ENCODE measurements around the gene RPTOR. TPM values are rescaled to one million over a fixed set of nuclear protein-coding genes. Genes with fewer than 3 reads are reported as not detected.
"Not testable (repeated sequence)": the region's sequence is repeated elsewhere in the genome, so short reads cannot be mapped to it uniquely, and the experiment has no call there.

RPTOR gene, protein sequence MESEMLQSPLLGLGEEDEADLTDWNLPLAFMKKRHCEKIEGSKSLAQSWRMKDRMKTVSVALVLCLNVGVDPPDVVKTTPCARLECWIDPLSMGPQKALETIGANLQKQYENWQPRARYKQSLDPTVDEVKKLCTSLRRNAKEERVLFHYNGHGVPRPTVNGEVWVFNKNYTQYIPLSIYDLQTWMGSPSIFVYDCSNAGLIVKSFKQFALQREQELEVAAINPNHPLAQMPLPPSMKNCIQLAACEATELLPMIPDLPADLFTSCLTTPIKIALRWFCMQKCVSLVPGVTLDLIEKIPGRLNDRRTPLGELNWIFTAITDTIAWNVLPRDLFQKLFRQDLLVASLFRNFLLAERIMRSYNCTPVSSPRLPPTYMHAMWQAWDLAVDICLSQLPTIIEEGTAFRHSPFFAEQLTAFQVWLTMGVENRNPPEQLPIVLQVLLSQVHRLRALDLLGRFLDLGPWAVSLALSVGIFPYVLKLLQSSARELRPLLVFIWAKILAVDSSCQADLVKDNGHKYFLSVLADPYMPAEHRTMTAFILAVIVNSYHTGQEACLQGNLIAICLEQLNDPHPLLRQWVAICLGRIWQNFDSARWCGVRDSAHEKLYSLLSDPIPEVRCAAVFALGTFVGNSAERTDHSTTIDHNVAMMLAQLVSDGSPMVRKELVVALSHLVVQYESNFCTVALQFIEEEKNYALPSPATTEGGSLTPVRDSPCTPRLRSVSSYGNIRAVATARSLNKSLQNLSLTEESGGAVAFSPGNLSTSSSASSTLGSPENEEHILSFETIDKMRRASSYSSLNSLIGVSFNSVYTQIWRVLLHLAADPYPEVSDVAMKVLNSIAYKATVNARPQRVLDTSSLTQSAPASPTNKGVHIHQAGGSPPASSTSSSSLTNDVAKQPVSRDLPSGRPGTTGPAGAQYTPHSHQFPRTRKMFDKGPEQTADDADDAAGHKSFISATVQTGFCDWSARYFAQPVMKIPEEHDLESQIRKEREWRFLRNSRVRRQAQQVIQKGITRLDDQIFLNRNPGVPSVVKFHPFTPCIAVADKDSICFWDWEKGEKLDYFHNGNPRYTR (N-terminal part only)
- 100 to 1,000 TPM in 1 of 2 donors, 10 to 100 TPM in 1; 62.0 to 228 TPM for total RNA-seq

DNA sequence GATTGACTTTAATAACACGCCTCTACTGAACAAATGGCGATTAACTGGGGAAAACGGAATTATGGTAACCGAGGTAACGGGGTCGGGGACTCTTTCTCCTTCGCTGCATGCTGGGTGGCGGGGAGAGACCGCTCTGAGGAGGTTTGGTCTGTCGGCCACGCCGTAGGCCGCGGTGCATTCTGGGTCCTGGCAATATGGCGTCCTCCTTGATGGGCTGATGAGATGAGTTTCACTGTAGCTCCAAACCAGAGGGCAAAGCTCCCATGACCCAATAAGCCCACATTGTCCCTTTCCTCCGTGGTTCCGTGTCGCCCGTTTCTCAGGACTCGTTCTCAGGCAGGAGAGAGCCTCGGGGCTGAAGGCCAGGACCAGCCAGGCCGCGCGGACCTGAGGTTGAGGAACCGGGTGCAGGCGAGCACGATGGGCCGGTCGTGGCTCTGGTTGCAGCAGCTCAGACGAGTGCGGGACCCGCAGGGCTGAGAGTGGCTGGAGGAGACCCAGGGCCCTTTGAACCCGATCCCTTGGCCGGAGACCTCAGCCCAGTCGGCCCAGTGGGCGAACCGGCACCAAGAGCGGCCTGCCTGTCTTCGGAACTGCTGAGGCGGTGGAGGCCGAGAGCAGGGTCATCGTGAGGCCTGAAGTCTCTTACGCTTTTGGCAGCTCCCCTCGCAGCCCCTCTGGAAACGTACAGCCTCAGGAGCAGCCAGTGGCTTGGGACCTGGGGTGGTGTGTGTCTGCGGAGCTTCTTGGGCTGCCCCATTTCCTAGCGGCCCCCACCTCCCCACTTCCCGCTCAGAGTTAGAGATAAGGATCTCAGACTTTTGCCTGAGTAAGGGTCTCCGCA is at the start of gene RPTOR:
RPTOR (plus strand) TSS at position 184 of the 844 bp plus-strand sequence. CDS start 792 bp downstream, outside the sequence.
- peaks cover 3% of the 10 kb centered on the region for H3K27me3 Mint-ChIP-seq
- H3K4me1 Mint-ChIP-seq, result peaks cover 6% of the 10 kb centered on the region
- H3K9me3 Mint-ChIP-seq, result no peaks in the 10 kb centered on the region
- H3K36me3 Mint-ChIP-seq (ENCODE audit: low read depth), result peaks cover 4% of the 10 kb centered on the region
- ATAC-seq (replicated peaks), result peak; percentile 98
- H3K4me3 Mint-ChIP-seq, result peak within 1 kb of the TSS; percentile 90
- peak within 1 kb of the TSS; percentile 96 for H3K27ac Mint-ChIP-seq

DNA sequence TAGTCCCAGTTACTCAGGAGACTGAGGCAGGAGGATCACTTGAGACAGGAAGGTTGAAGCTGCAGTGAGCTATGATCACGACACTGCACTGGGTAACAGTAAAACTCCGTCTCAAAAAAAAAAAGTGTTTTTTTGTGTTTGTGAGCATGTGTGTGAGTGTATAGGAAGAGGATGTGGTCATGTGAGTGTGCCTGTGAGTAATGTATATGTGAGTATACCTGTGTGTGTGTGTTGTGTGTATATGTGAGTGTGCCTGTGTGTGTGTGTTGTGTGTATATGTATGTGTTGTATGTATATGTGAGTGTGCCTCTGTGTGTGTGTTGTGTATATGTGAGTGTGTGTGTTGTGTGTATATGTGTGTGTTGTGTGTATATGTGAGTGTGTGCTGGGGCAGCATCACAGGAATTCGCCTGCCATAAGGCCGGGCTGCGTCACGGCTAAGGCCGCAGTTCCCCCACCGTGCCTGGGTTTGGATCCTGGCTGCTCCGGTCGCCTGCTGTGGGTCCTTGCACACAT is 46.9 kb upstream of the RPTOR start:
- peak; percentile 47 for ATAC-seq (replicated peaks)
- H3K27ac Mint-ChIP-seq, result no peak overlapping the region
- H3K9me3 Mint-ChIP-seq, result no peaks in the 10 kb centered on the region
- H3K27me3 Mint-ChIP-seq, result peaks cover 27% of the 10 kb centered on the region
- no peaks in the 10 kb centered on the region for H3K36me3 Mint-ChIP-seq (ENCODE audit: low read depth)
- H3K4me1 Mint-ChIP-seq, result peaks cover 10% of the 10 kb centered on the region
- no peak overlapping the region for H3K4me3 Mint-ChIP-seq

DNA sequence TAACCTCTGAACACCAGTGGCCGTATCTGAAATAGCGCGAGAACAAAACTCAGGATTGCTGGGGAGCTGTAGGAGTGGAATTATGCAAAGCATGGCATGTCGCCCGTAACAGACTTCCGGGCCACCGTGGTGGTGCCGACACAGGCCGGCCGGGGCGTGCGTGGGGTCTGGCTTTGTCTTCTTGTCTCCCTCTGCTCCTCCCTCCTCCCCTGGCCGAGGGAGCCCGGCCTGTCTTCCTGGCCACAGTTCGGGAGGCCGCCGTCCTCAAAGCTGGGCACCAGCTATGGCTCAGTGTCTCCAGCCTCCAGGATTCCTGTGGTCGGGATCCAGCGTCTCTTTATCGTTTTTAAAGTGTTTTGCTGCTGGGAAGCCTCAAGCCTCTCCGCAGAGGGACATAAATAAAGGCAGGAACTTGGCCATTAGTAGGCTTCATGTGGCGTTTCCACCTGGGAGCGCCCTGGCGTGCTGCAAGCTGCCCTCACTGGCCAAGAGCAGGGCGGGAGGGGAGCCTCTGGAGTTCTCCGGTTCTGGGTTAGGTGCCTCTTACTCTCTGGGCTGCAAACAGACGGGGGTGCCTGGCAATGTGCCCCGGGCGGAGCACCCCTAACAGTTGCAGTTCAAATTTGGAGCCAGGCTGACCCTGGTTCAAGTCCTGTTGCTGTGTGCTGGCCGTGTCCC is 46.3 kb upstream of the RPTOR start:
- Mint-ChIP-seq H3K4me1 (peaks cover 10% of the 10 kb centered on the region), H3K27me3 (peaks cover 27% of the 10 kb centered on the region), H3K4me3 (no peak overlapping the region), H3K27ac (no peak overlapping the region), H3K9me3 (no peaks in the 10 kb centered on the region), H3K36me3 (ENCODE audit: low read depth) (no peaks in the 10 kb centered on the region)
- no peak for ATAC-seq (replicated peaks)

DNA sequence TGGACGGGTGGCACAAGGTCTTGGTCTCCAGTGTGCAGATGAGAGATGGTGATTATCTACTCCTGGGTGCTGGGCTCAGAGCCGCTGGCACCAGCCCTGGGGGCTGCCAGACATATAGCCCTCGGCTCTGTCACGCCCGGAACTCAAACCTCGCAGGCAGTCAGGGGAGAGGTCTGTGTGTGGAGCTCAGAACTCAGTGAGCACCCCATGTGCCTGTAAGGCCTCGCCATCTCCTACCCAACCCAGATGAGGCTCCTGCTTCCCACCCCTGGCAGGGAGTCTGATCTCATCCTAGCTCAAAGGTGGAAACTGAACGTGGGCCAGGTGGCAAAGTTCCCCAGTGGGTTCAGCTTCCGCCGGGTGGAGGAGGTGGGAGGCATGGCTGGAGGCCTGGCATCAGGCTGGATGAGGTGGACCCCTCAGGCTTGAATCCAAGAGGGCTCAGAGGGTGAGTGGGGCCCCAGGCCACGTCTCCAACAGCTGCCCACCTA is 45.7 kb upstream of the RPTOR start:
- H3K4me1 Mint-ChIP-seq, result peaks cover 10% of the 10 kb centered on the region
- H3K27me3 Mint-ChIP-seq, result peaks cover 33% of the 10 kb centered on the region
- H3K27ac Mint-ChIP-seq, result no peak overlapping the region
- no peaks in the 10 kb centered on the region for H3K9me3 Mint-ChIP-seq
- ATAC-seq (replicated peaks), result no peak
- no peak overlapping the region for H3K4me3 Mint-ChIP-seq
- no peaks in the 10 kb centered on the region for H3K36me3 Mint-ChIP-seq (ENCODE audit: low read depth)

DNA sequence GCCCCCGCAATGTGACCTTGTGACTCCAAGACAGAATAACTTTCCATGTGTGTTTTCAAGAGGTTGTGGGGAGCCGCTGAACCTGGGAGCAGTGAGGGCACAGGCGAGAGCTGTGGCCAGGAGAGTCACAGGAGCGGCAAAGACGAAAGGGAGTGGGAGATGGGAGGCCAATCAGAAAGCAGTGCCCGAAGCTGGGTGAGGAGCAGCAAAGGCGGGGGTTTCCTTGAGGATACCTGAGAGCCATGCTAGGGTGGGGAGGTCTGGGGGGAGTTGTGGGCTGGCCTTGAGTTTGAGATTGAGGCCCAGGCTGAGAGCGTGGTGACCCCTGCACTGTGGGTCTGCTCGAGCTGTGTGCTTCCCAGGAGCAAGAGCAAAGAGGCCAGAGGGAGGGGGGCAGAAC is 45.1 kb upstream of the RPTOR start:
- H3K9me3 Mint-ChIP-seq, result no peaks in the 10 kb centered on the region

DNA sequence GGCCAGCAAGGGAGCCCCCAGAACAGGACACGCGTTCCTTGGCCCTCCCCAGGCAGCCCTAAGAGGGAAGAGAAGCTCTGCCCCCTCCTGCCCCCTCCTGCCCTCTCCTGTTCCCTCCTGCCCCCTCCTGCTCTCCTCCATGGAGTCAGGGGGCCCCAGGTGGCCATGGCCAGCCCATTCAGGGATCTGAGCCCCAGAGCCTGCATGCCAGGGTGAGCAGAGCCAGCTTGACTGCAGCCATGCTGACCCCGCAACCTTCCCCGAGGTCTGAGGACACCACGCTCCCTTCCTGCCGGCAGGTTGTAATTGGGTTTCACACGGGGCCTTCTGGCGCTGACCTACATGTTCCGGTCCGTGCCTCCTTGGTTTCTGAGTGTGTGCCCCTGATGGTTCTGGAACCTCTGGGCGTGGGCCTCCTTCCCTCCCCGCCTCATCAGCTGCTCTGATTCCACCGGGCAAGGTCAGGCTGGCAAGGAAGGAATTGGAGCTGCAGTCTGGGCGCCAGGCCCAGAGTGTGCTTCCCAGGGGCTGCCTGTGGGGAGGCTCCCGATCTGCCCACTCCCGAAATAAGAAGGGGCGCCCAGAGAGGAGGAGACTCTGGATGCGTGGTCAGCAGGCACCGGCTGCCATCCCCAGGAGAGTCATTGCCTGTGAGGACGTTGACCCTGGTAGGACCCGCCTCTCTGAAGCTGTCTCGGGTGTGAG is 44.5 kb upstream of the RPTOR start:
- H3K4me3 Mint-ChIP-seq, result no peak overlapping the region
- H3K4me1 Mint-ChIP-seq, result peaks cover 10% of the 10 kb centered on the region
- H3K9me3 Mint-ChIP-seq, result no peaks in the 10 kb centered on the region
- no peaks in the 10 kb centered on the region for H3K36me3 Mint-ChIP-seq (ENCODE audit: low read depth)
- no peak for ATAC-seq (replicated peaks)
- peaks cover 37% of the 10 kb centered on the region for H3K27me3 Mint-ChIP-seq
- H3K27ac Mint-ChIP-seq, result no peak overlapping the region

More for the DNA sequence above, 45.1 kb upstream of the RPTOR start:
- Mint-ChIP-seq H3K36me3 (ENCODE audit: low read depth) (no peaks in the 10 kb centered on the region), H3K4me3 (no peak overlapping the region), H3K4me1 (peaks cover 10% of the 10 kb centered on the region), H3K27me3 (peaks cover 35% of the 10 kb centered on the region), H3K27ac (no peak overlapping the region)
- no peak for ATAC-seq (replicated peaks)

DNA sequence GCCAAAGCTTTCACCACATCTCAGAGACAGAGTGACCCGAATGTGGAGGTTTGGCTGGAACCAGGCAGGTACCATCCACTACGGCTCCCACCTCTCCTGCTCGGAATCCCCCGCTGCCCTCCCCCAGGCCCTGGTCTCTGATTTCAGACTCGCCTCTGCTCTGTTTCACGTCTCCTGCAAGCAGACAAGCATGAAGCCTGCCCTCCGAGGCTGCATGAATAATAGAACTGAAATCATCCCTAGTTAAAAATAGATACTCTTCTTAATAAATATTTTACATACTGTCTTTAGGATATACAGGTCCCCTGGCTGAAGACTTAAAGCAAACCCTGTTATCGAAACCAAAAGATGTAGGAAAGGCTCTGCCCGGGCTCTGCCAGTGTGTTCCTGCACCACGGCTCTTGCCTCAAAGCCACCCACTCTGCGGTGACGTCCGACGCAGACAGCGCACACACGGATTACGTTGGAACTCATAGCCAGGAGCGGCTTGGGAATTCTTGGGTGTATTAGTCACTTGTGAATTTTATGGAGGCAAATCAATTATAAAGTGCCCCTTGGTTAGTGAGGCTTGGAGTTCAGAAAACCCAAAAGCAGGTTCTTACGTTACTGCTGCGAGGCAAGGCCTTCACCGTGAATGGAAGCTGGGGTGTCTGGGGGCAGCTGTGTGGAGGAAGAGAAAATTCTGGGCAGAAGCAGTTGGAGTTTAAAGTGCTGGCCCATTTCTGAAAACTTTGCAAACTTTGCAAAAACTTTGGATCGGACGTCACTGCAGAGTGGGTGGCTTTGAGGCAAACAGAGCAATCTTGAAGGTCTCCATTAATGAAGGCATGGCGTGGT is 42.7 kb upstream of the RPTOR start:
- Mint-ChIP-seq H3K36me3 (ENCODE audit: low read depth) (no peaks in the 10 kb centered on the region), H3K27ac (no peak overlapping the region), H3K27me3 (peaks cover 37% of the 10 kb centered on the region), H3K4me1 (peaks cover 10% of the 10 kb centered on the region), H3K4me3 (no peak overlapping the region), H3K9me3 (no peaks in the 10 kb centered on the region)
- ATAC-seq (replicated peaks), result no peak

DNA sequence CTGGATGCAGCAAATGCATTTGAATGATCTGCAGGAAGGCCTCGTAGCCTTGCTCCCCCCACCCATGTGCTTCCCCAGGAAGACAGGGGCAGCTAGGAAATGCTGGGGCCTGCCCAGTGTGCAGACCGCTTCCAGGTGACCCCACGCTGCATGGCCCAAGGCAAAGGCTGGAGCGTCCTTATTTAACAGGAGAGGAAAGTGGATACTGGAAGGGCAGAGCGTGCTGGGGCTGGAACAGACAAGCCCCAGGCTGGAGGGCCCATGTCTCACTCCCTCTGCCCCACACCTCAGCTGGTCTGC is 42.1 kb upstream of the RPTOR start:
- ATAC-seq (replicated peaks), result no peak
- Mint-ChIP-seq H3K27me3 (peaks cover 34% of the 10 kb centered on the region), H3K9me3 (no peaks in the 10 kb centered on the region), H3K4me3 (no peak overlapping the region), H3K4me1 (peaks cover 6% of the 10 kb centered on the region), H3K27ac (no peak overlapping the region), H3K36me3 (ENCODE audit: low read depth) (no peaks in the 10 kb centered on the region)

DNA sequence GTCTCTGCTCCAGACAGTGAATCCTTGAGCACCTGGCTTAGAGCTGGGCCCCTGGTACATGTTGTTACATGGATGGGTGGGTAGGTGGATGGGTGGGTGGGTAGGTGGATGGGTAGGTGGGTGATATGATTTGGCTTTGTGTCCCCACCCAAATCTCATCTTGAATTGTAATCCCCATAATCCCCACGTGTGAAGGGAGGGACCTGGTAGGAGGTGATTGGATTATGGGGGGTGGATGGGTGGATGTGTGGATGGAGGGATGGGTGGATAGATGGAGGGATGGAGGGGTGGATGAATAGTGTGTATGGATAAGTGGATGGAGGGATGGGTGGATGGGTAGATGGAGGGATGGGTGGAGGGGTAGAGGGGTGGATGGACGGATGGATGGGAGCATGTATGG is 41.6 kb upstream of the RPTOR start:
- Mint-ChIP-seq H3K36me3 (ENCODE audit: low read depth) (no peaks in the 10 kb centered on the region), H3K27me3 (peaks cover 30% of the 10 kb centered on the region), H3K27ac (no peak overlapping the region), H3K4me1 (peaks cover 1% of the 10 kb centered on the region), H3K9me3 (no peaks in the 10 kb centered on the region), H3K4me3 (no peak overlapping the region)
- no peak for ATAC-seq (replicated peaks)

DNA sequence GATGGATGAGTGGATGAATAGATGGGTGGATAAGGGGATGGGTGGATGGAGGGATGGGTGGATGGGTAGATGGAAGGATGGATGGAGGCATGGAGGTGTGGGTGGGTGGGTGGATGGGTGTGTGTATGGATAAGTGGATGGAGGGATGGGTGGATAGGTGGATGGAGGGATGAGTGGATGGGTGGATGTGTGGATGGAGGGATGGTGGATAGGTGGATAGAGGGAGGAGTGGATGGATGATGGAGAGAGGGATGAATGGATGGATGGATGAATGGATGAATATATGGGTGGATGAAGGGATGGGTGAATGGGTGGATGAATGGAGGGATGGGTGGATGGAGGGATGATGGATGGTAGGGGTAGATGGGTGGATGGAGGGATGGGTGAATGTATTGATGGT is 40.7 kb upstream of the RPTOR start:
- no peak overlapping the region for H3K27ac Mint-ChIP-seq
- no peak for ATAC-seq (replicated peaks)
- H3K4me3 Mint-ChIP-seq, result no peak overlapping the region
- H3K27me3 Mint-ChIP-seq, result peaks cover 29% of the 10 kb centered on the region
- no peaks in the 10 kb centered on the region for H3K4me1 Mint-ChIP-seq
- no peaks in the 10 kb centered on the region for H3K9me3 Mint-ChIP-seq
- no peaks in the 10 kb centered on the region for H3K36me3 Mint-ChIP-seq (ENCODE audit: low read depth)

DNA sequence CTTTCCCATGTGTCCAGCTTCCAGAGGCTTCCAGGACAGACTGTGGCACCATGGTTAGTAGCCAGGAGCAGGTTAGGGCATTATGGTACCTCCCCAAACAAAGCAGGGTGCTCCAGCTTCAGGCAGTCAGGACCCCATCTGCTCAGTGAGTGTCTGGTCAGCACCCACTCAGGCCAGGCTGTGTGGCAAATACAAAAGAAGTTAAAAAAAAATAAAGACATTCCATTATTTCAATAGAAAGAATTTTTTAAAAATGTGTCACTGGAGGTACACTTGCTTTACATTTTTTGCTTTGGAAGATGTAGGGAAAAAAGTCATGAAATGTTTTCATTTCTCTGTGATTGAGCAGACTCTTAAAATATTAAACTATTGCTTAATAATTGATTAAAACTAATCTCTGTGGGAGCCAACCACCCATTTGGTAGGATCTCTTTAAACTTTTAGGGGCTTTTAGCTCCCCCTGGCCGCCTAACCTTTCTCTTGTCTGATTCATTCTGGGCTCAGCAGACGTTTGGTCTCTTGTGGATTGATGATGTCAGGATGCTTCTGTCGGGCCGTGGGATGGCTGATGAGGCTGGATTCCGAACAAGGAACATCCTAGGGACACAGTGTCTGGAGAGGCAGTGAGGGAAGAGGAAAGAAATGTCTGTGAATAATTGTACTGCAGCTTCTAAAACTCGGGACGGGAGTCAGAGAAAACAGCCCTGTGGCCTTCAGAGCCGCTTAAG is 39.8 kb upstream of the RPTOR start:
- no peak overlapping the region for H3K27ac Mint-ChIP-seq
- no peaks in the 10 kb centered on the region for H3K9me3 Mint-ChIP-seq
- H3K27me3 Mint-ChIP-seq, result peaks cover 24% of the 10 kb centered on the region
- no peak for ATAC-seq (replicated peaks)
- no peak overlapping the region for H3K4me3 Mint-ChIP-seq
- no peaks in the 10 kb centered on the region for H3K4me1 Mint-ChIP-seq
- no peaks in the 10 kb centered on the region for H3K36me3 Mint-ChIP-seq (ENCODE audit: low read depth)

DNA sequence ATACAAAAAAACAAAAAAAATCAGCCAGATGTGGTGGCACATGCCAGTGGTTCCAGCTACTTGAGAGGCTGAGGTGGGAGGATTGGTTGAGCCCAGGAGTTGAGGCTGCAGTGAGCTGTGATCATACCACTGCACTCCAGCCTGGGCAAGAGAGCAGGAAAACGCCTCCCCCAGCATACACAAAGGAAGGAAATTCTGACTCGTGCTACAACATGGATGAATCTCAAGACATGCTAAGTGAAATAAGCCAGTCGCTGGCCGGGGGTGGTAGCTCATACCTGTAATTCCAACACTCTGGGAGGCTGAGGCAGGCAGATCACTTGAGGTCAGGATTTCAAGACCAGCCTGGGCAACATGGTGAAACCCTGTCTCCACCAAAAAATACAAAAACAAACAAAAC is 37.5 kb upstream of the RPTOR start:
- H3K4me1 Mint-ChIP-seq; H3K27ac Mint-ChIP-seq; H3K9me3 Mint-ChIP-seq; H3K4me3 Mint-ChIP-seq; ATAC-seq (replicated peaks); H3K36me3 Mint-ChIP-seq (ENCODE audit: low read depth): not testable (repeated sequence)
- H3K27me3 Mint-ChIP-seq, result peaks cover 22% of the 10 kb centered on the region

Measured in activated T-helper 17 cell treated with anti-CD3 and anti-CD28 coated beads, Interleukin-2, amount 50 U/mL, for 72 hours (primary cell).